Retinal pigment epithelial cell (primary cell): ENCODE data around the gene NOC3L.
"Not testable (repeated sequence)": the region's sequence is repeated elsewhere in the genome, so short reads cannot be mapped to it uniquely, and the experiment has no call there.

Source experiments
- DNase-seq: peaks from one replicate; pipeline ENCODE4 v3.0.0-alpha.2; 2010; ENCODE audit warnings: low read depth
- H3K4me3 ChIP-seq: 2 replicates; pipeline ENCODE4 v1.5.1; 2011; ENCODE audit warnings: mild to moderate bottlenecking, low read length, control low read depth, moderate library complexity
- TF ChIP-seq, protein P1 (sequence below): conservative IDR thresholded peaks from 2 replicates; pipeline ENCODE4 v1.5.1; 2011; ENCODE audit warnings: low read depth, low read length, control low read depth, inconsistent platforms

Gene NOC3L

DNA sequence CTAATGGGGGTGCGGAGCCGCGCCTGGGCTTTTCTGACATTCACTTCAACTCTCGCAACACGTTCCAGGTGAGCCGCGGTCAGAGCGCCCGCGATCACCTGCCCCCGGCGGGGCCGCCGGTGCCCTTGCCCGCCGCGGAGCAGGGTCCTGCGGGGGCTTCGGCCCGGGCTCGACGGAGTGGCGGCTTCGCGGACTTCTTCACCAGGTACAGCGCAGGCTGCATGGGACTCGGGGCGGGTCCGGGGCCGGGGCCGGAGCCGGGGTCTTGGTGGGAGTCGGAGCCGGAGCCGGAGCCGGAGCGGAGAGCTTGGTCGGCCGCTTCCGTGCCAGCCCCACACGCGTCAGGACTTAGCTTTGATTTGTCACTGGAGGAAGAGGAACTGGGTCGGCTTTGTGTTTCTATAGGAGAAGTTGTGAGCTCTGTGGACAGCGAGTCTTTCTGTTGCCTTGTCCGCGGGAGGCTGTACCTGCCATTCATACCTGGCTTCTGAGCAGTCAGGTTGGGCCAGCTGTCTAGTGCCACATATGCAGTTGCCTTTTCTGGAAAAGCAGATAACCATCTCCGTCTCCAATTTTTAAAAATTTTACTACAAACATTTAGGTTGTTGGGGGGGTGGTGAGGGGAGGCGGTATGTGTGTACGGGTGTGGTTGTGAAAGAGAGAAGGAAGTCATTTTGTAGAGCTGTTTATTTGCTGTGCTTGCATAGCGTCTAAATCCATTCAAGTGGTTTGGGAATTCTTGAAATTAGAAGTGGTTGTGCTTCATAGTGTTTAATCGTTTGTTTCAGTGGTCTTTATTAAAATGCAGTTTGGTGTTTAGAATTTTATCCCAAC lies 40.9 kb upstream of the NOC3L start:
- peak overlapping the region; percentile 88 for H3K4me3 ChIP-seq
- no peak for DNase-seq
- TF ChIP-seq, protein P1, sequence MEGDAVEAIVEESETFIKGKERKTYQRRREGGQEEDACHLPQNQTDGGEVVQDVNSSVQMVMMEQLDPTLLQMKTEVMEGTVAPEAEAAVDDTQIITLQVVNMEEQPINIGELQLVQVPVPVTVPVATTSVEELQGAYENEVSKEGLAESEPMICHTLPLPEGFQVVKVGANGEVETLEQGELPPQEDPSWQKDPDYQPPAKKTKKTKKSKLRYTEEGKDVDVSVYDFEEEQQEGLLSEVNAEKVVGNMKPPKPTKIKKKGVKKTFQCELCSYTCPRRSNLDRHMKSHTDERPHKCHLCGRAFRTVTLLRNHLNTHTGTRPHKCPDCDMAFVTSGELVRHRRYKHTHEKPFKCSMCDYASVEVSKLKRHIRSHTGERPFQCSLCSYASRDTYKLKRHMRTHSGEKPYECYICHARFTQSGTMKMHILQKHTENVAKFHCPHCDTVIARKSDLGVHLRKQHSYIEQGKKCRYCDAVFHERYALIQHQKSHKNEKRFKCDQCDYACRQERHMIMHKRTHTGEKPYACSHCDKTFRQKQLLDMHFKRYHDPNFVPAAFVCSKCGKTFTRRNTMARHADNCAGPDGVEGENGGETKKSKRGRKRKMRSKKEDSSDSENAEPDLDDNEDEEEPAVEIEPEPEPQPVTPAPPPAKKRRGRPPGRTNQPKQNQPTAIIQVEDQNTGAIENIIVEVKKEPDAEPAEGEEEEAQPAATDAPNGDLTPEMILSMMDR, result no peak

DNA sequence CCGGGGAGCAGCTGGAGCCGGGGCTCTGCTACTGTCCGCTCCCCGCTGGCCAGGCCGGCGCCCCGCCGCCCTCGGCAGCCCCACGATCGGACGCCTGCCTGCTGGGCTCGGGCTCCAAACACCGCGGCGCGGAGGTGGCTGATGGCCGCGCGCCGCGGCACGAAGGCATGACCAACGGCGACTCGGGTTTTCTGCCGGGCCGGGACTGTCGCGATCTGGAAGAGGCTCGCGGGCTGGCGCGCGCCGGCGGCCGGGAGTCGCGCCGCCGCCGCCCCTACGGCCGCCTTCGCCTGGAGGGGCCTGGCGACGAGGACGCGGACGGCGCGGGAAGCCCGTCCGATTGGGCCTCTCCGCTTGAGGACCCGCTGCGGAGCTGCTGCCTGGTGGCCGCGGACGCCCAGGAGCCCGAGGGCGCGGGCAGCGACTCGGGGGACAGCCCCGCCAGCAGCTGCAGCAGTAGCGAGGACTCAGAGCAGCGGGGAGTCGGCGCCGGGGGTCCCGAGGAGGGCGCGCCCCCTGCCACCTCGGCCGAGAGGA lies 40.2 kb upstream of the NOC3L start:
- DNase-seq, result no peak
- TF ChIP-seq, protein P1, result no peak
- H3K4me3 ChIP-seq, result peak overlapping the region; percentile 88

DNA sequence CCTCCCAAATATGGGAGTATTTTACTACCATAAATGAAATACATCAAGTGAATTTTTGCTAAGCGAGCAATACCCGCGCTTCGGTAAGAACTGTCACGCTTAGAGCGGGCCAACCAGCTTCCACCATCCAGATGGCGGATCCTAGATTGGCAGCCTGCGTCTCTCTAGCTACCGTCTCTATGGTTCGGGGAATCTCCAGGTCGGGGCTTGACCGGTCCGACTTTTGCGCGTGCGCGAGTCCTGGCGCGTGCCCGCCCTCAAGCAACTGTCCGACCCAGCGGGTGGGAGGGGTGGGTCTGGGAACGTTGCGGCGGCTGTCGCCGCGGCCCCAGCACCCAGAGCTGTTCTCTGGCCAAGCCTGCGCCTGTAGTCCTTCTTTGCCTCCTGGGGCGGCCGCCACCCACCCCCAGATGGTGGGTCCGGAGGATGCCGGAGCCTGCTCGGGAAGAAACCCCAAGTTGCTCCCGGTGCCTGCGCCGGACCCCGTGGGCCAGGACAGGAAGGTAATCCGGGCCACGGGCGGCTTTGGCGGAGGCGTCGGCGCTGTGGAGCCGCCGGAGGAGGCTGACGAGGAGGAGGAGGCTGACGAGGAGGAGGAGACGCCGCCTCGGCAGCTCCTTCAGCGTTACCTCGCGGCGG lies 39.6 kb upstream of the NOC3L start, which contains the start of gene TBC1D12:
Gene TBC1D12, plus strand, starts transcription at position 338 of the 639 bp plus-strand sequence. Its CDS starts 73 bp downstream, at position 411.
- peak within 1 kb of the TSS; percentile 88 for H3K4me3 ChIP-seq
- DNase-seq, result peak; percentile 85
- TF ChIP-seq, protein P1, result no peak

DNA sequence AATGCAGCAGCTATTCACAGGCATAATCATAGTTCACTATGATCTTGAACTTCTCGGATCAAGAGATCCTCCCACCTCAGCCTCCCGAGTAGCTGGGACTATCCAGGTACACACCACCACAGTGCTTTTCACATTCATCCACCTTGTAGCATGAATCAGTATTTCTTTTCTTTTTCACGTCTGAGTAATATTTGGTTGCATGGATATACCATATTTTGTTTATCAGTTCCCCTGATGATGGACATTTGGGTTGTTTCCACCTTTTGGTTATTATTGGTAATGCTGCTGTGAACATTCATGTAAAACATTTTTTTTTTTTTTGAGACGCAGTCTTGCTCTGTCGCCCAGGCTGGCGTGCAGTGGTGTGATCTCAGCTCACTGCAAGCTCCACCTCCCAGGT lies 36.0 kb upstream of the NOC3L start:
- no peak for DNase-seq
- H3K4me3 ChIP-seq, result no peak overlapping the region
- TF ChIP-seq, protein P1, result no peak

DNA sequence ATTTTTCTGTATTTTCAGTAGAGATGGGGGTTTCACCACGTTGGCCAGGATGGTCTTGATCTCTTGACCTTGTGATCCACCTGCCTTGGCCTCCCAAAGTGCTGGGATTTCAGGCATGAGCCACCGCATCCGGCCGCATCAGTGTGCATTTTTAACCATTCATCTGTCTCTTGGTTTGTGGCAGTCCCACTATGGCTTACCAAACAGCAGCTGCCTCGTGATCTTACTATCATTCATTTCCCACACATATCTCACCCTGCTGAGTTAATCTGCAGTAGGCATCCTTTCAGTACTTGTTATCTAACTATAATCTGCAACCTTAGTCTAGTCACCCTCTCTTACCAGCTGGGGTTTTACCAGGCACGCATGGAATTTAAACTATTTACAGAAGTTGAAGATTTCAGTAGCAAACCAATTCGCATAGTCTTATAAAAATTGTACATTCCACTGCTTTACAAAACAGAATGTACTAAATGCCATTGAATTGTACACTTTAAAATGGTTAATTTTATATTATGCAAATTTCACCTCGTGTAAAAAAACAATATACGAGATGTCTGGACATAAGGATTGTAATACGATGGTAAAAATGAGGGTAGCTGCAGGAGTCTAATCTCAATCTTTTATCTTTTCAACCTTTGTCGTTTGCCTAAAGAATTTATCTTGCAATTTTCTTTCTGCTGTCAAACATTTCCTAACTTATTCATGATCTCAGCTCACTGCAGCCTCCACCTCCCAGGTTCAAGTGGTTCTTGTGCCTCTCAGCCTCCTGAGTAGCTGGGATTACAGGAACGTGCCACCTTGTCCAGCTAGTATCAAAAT lies 35.0 kb upstream of the NOC3L start:
- no peak overlapping the region for H3K4me3 ChIP-seq
- TF ChIP-seq, protein P1, result no peak
- DNase-seq, result peak; percentile 72

DNA sequence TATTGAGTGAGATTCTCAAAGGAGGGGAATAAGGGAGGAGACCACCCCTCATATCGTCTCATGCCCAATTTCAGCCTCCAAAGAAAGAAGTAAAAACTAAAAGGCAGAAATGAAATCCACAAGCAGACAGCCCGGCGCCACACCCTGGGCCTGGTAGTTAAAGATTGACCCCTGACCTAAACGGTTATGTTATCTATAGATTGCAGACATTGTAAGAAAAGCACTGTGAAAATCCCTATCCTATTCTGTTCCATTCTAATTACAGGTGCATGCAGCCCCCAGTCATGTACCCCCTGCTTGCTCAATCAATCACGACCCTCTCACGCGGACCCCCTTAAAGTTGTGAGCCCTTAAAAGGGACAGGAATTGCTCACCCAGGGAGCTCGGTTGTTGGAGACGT lies 29.4 kb upstream of the NOC3L start:
- DNase-seq, H3K4me3 ChIP-seq: not testable (repeated sequence)

DNA sequence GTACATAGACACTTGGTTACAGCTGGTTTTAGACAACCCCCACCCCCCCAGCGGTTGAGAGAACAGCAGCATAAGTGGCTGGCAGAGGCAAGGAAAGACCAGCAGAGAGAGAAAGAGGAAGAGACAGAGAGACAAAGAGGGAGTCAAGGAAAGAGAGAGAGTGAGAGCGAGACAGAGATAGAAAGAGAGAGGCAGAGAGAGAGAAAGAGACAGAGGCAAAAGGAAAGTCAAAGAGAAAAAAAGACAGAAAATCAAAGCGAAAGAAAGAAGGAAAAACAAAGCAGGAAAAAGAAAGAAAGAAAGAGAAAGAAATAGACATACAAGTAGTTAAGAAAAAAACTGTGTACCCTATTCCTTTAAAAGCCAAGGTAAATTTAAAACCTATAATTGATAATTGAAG lies 23.0 kb upstream of the NOC3L start:
- H3K4me3 ChIP-seq, DNase-seq: not testable (repeated sequence)
